ENCODE results near the gene NBAS. TPM values are rescaled to one million over a fixed set of nuclear protein-coding genes. Genes with fewer than 3 reads are reported as not detected.

The NBAS gene
- polyA plus RNA-seq, 1 donor from 2014 or later = 31.9 TPM

DNA sequence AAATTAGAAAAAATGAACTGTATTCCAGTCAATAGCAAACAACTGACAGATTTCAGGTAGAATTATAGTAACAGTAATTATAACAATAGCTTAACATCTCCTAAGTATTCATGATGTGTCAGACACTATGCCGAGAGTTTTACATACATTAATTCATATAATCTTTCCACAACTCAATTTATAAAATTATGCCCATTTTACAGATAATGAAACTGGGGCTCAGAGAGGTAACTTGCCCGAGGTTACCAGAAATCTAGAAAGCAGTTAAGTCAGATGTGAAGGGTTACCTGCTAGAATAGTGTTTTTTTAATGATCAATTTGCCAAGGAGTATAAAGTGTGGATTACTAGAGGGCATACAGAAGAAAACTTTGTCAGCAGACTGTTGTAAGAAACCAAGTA lies 12.2 kb downstream of the NBAS start:
- no peak overlapping the region for H3K4me2 ChIP-seq (ENCODE audit: low read length)

DNA sequence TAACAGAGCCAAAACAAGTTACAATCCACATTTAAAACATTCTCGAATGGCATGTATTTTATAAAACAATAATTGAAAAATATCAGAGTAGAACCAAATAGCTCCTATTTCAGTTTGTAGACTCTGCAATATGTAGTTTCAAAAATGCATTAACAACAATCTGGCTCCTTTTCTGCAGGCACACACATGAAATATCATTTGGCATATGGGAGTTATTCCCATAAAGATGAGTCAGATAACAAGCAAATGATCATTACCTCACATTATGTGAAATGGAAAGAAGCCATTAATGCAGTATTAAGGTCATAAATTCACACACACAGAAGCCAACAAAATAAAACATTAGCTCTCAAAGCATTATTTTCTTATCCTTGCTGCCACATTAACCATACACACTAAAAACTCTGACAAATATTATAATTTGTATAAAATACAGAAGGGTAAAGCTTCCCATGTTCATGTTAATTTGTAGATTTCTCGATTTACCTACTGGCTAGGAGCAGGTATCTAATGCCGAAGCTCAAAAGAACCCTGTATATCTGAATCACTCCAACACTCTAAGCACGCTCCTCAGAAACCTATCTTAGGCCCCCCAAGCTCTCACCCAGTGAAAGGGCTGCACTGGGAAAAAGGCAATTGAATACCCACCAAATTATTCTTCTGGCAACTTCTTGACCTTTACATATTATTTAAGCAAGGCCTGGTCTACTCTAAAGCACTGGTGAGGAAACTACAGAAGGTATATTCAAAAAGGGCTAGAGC lies 13.8 kb downstream of the NBAS start:
- Histone ChIP-seq H3K27me3 (ENCODE audit: insufficient read depth, low read depth, low read length) (no peaks in the 10 kb centered on the region), H3K36me3 (ENCODE audit: insufficient read depth, low read length) (peaks cover 7% of the 10 kb centered on the region), H3K27ac (ENCODE audit: low read length) (no peak overlapping the region), H3K9ac (ENCODE audit: low read length) (no peak overlapping the region), H2AFZ (ENCODE audit: low read depth, low read length) (no peak overlapping the region), H3K79me2 (replicated peaks; ENCODE audit: insufficient read depth, low read length) (no peaks in the 10 kb centered on the region), H3K9me2 (ENCODE audit: insufficient read depth, low read length) (no peaks in the 10 kb centered on the region), H3F3A (ENCODE audit: insufficient read depth, low read length, poor library complexity, severe bottlenecking) (no peaks in the 10 kb centered on the region), H3K4me2 (ENCODE audit: low read length) (no peak overlapping the region), H4K20me1 (ENCODE audit: insufficient read depth) (no peaks in the 10 kb centered on the region), H3K4me3 (ENCODE audit: low read length) (no peak overlapping the region), H3K9me3 (ENCODE audit: low read length) (no peaks in the 10 kb centered on the region)
- TF ChIP-seq, protein P1, sequence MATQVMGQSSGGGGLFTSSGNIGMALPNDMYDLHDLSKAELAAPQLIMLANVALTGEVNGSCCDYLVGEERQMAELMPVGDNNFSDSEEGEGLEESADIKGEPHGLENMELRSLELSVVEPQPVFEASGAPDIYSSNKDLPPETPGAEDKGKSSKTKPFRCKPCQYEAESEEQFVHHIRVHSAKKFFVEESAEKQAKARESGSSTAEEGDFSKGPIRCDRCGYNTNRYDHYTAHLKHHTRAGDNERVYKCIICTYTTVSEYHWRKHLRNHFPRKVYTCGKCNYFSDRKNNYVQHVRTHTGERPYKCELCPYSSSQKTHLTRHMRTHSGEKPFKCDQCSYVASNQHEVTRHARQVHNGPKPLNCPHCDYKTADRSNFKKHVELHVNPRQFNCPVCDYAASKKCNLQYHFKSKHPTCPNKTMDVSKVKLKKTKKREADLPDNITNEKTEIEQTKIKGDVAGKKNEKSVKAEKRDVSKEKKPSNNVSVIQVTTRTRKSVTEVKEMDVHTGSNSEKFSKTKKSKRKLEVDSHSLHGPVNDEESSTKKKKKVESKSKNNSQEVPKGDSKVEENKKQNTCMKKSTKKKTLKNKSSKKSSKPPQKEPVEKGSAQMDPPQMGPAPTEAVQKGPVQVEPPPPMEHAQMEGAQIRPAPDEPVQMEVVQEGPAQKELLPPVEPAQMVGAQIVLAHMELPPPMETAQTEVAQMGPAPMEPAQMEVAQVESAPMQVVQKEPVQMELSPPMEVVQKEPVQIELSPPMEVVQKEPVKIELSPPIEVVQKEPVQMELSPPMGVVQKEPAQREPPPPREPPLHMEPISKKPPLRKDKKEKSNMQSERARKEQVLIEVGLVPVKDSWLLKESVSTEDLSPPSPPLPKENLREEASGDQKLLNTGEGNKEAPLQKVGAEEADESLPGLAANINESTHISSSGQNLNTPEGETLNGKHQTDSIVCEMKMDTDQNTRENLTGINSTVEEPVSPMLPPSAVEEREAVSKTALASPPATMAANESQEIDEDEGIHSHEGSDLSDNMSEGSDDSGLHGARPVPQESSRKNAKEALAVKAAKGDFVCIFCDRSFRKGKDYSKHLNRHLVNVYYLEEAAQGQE (IDR thresholded peaks at IDR 0.05; ENCODE audit: borderline replicate concordance) = no peak
- TF ChIP-seq POLR2AphosphoS5 (IDR thresholded peaks at IDR 0.05) = no peak
- TF ChIP-seq MXI1 (conservative IDR thresholded peaks at IDR 0.05; ENCODE audit: poor library complexity, severe bottlenecking) = no peak
- TF ChIP-seq, protein P2, sequence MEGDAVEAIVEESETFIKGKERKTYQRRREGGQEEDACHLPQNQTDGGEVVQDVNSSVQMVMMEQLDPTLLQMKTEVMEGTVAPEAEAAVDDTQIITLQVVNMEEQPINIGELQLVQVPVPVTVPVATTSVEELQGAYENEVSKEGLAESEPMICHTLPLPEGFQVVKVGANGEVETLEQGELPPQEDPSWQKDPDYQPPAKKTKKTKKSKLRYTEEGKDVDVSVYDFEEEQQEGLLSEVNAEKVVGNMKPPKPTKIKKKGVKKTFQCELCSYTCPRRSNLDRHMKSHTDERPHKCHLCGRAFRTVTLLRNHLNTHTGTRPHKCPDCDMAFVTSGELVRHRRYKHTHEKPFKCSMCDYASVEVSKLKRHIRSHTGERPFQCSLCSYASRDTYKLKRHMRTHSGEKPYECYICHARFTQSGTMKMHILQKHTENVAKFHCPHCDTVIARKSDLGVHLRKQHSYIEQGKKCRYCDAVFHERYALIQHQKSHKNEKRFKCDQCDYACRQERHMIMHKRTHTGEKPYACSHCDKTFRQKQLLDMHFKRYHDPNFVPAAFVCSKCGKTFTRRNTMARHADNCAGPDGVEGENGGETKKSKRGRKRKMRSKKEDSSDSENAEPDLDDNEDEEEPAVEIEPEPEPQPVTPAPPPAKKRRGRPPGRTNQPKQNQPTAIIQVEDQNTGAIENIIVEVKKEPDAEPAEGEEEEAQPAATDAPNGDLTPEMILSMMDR (IDR thresholded peaks at IDR 0.05; ENCODE audit: poor library complexity, severe bottlenecking) = no peak
- TF ChIP-seq EP300 (conservative IDR thresholded peaks at IDR 0.05; ENCODE audit: poor library complexity, severe bottlenecking) = no peak
- no peak for TF ChIP-seq RAD21 (conservative IDR thresholded peaks at IDR 0.05)
- no peak for TF ChIP-seq EZH2 (IDR thresholded peaks at IDR 0.05; ENCODE audit: borderline replicate concordance, insufficient read depth, low read length, poor library complexity, severe bottlenecking)
- TF ChIP-seq TAF1 (IDR thresholded peaks at IDR 0.05; ENCODE audit: low read depth) = no peak
- TF ChIP-seq SMC3 (conservative IDR thresholded peaks at IDR 0.05; ENCODE audit: poor library complexity) = no peak

More for the DNA sequence above, 12.2 kb downstream of the NBAS start:
- no peak overlapping the region for H3K27ac ChIP-seq (ENCODE audit: low read length)
- no peaks in the 10 kb centered on the region for H3K9me3 ChIP-seq (ENCODE audit: low read length)
- TF ChIP-seq SMC3 (conservative IDR thresholded peaks at IDR 0.05; ENCODE audit: poor library complexity) (no peak), TAF1 (IDR thresholded peaks at IDR 0.05; ENCODE audit: low read depth) (no peak), MXI1 (conservative IDR thresholded peaks at IDR 0.05; ENCODE audit: poor library complexity, severe bottlenecking) (no peak), EZH2 (IDR thresholded peaks at IDR 0.05; ENCODE audit: borderline replicate concordance, insufficient read depth, low read length, poor library complexity, severe bottlenecking) (no peak)
- H3K9ac ChIP-seq (ENCODE audit: low read length) = no peak overlapping the region
- no peak overlapping the region for H2AFZ ChIP-seq (ENCODE audit: low read depth, low read length)
- H3K9me2 ChIP-seq (ENCODE audit: insufficient read depth, low read length) = no peaks in the 10 kb centered on the region
- H3F3A ChIP-seq (ENCODE audit: insufficient read depth, low read length, poor library complexity, severe bottlenecking) = no peaks in the 10 kb centered on the region
- no peak overlapping the region for H3K4me3 ChIP-seq (ENCODE audit: low read length)
- no peaks in the 10 kb centered on the region for H3K79me2 ChIP-seq (replicated peaks; ENCODE audit: insufficient read depth, low read length)
- no peaks in the 10 kb centered on the region for H4K20me1 ChIP-seq (ENCODE audit: insufficient read depth)
- H3K36me3 ChIP-seq (ENCODE audit: insufficient read depth, low read length) = peaks cover 7% of the 10 kb centered on the region
- no peaks in the 10 kb centered on the region for H3K27me3 ChIP-seq (ENCODE audit: insufficient read depth, low read depth, low read length)

Measured in neural cell (in vitro differentiated cells).